HepG2 (cell line): ENCODE results near the gene HS3ST5. TPM values are rescaled to one million over a fixed set of nuclear protein-coding genes. Genes with fewer than 3 reads are reported as not detected.

Experiments used
- ATF2 ChIP-seq: sonication (generic); formaldehyde crosslinking; IDR thresholded peaks from 2 replicates; pipeline ENCODE4 v1.4.0; 2020; ENCODE audit warnings: missing genetic modification reagents
- EZH2 ChIP-seq: conservative IDR thresholded peaks from 2 replicates; pipeline ENCODE4 v1.6.1; 2012; ENCODE audit warnings: mild to moderate bottlenecking, low read depth, low read length, moderate library complexity
- IRF9 ChIP-seq: sonication (generic); formaldehyde crosslinking; IDR thresholded peaks from 2 replicates; pipeline ENCODE4 v1.8.0; 2022; ENCODE audit warnings: missing genetic modification reagents, mild to moderate bottlenecking, borderline replicate concordance
- JDP2 ChIP-seq: sonication (generic); formaldehyde crosslinking; IDR thresholded peaks from 2 replicates; pipeline ENCODE4 v1.8.1; 2022; ENCODE audit warnings: missing genetic modification reagents, borderline replicate concordance
- MXD3 ChIP-seq: IDR thresholded peaks from 2 replicates; pipeline ENCODE4 v1.6.1; 2016; ENCODE audit warnings: mild to moderate bottlenecking, missing biosample characterization, missing genetic modification reagents
- NFIB ChIP-seq: sonication (generic); formaldehyde crosslinking; IDR thresholded peaks from 2 replicates; pipeline ENCODE4 v1.9.0; 2021; ENCODE audit warnings: missing genetic modification reagents, mild to moderate bottlenecking, borderline replicate concordance
- PAXIP1 ChIP-seq: sonication (generic); formaldehyde crosslinking; conservative IDR thresholded peaks from 2 replicates; pipeline ENCODE4 v1.4.0; 2020; ENCODE audit warnings: mild to moderate bottlenecking, missing genetic modification reagents, moderate library complexity
- SAP130 ChIP-seq: IDR thresholded peaks from 2 replicates; pipeline ENCODE4 v1.6.1; 2016; ENCODE audit warnings: low read depth
- SMYD3 ChIP-seq: sonication (generic); formaldehyde crosslinking; IDR thresholded peaks from 2 replicates; pipeline ENCODE4 v1.8.1; 2023; ENCODE audit warnings: mild to moderate bottlenecking, missing genetic modification reagents
- SNAPC4 ChIP-seq: sonication (generic); formaldehyde crosslinking; IDR thresholded peaks from 2 replicates; pipeline ENCODE4 v1.4.0; 2020; ENCODE audit warnings: mild to moderate bottlenecking, missing genetic modification reagents
- ZBTB1 ChIP-seq: sonication (generic); formaldehyde crosslinking; IDR thresholded peaks from 2 replicates; pipeline ENCODE4 v1.4.0; 2020; ENCODE audit warnings: missing genetic modification reagents, borderline replicate concordance
- ZNF839 ChIP-seq: sonication (generic); formaldehyde crosslinking; IDR thresholded peaks from 2 replicates; pipeline ENCODE4 v1.4.0; 2020; ENCODE audit warnings: missing genetic modification reagents, mild to moderate bottlenecking, borderline replicate concordance
- ZSCAN9 ChIP-seq: IDR thresholded peaks from 2 replicates; pipeline ENCODE4 v1.6.1; 2016; ENCODE audit warnings: borderline replicate concordance
- polyA plus RNA-seq, 8 experiments: library from polyadenylated mRNA; depleted of rRNA in 3 of 8; stranded (reverse) in 7 of 8; unstranded in 1 of 8; fragments of >200 nt; fragmentation: Illumina TruSeq in 4 of 8; extraction: Trizol in 4 of 8; gene quantifications; 2 replicates each; pipeline versions ENCODE4 v1.2.1 to v1.2.3, GENCODE V29; 2011 to 2016; ENCODE audit warnings: low read depth in 4 of 8, missing spikeins in 1 of 8, mixed read lengths in 1 of 8; ENCODE audit not compliant: insufficient read depth in 1 of 8
- total RNA-seq, 5 experiments: library from RNA; depleted of rRNA; stranded (reverse); fragments of >200 nt; fragmentation: Illumina TruSeq; extraction: Trizol; gene quantifications; 2 replicates each; pipeline ENCODE4 v1.2.3, GENCODE V29; 2016; ENCODE audit warnings: low read depth in 1 of 5

The HS3ST5 gene
- total and polyA plus RNA-seq, 2 of the 13 experiments (the other 11 are each of a cell fraction or from before 2014, with no cell fraction given): 1.1 to 1.6 TPM

- no peak for TF ChIP-seq SNAPC4 (CRISPR knock-in tag)
- TF ChIP-seq ZSCAN9: peak; percentile 71
- peak; percentile 28; the same call in 1 of the 2 replicates for TF ChIP-seq ATF2
- TF ChIP-seq SMYD3 (CRISPR knock-in tag): peak; percentile 22; the same call in 1 of the 2 replicates
- no peak for TF ChIP-seq EZH2
- TF ChIP-seq PAXIP1 (CRISPR knock-in tag): peak; percentile 95
- TF ChIP-seq IRF9 (CRISPR knock-in tag): no peak
- TF ChIP-seq NFIB (CRISPR knock-in tag): no peak
- TF ChIP-seq MXD3: no peak
- TF ChIP-seq JDP2: no peak
- peak; percentile 85 for TF ChIP-seq SAP130
- no peak for TF ChIP-seq ZBTB1
- TF ChIP-seq ZNF839: no peak
Observed at GRCh38 chr6:114167583-114168576, 174.9 kb downstream of the HS3ST5 start (continued).
